A549 (cell line): ENCODE measurements around the gene POR.
"Not testable (repeated sequence)": the region's sequence is repeated elsewhere in the genome, so short reads cannot be mapped to it uniquely, and the experiment has no call there.

ENCODE experiments used
- CBX2 ChIP-seq: fragments of 200-600 bp; sonication (generic); IDR thresholded peaks from 2 replicates; pipeline ENCODE4 v1.6.1; 2016; ENCODE audit warnings: low read depth, mild to moderate bottlenecking, borderline replicate concordance
- EP300 ChIP-seq, 2 experiments: fragments of >200 bp; sonication (Bioruptor Twin); formaldehyde crosslinking; IDR thresholded peaks; 2 replicates in 1 of 2; 3 replicates in 1 of 2; pipeline ENCODE4 v1.6.1; 2016 to 2017
- JUN ChIP-seq, 2 experiments: fragments of >200 bp; sonication (Bioruptor Twin); formaldehyde crosslinking; IDR thresholded peaks; 2 replicates in 1 of 2; 3 replicates in 1 of 2; pipeline ENCODE4 v1.6.1; 2016 to 2017
- JUNB ChIP-seq: fragments of >200 bp; sonication (Bioruptor Twin); formaldehyde crosslinking; IDR thresholded peaks from 2 replicates; pipeline ENCODE4 v1.6.1; 2016
- MAZ ChIP-seq: fragments of 150-350 bp; IDR thresholded peaks from 2 replicates; pipeline ENCODE4 v1.6.1; 2014; ENCODE audit warnings: antibody characterized with exemption, low read depth, low read length, borderline replicate concordance
- POLR2A ChIP-seq: IDR thresholded peaks from 2 replicates; pipeline ENCODE4 v1.6.1; 2012; ENCODE audit warnings: mild to moderate bottlenecking, low read length
- RNF2 ChIP-seq: fragments of 200-600 bp; sonication (generic); IDR thresholded peaks from 2 replicates; pipeline ENCODE4 v1.6.1; 2016; ENCODE audit warnings: low read depth, mild to moderate bottlenecking, antibody characterized with exemption, moderate library complexity, borderline replicate concordance
- TF ChIP-seq, protein P1 (sequence below): IDR thresholded peaks from 2 replicates; pipeline ENCODE4 v1.6.1; 2012
- TF ChIP-seq, protein P2 (sequence below): fragments of >200 bp; sonication (Bioruptor Twin); formaldehyde crosslinking; IDR thresholded peaks from 3 replicates; pipeline ENCODE4 v1.5.1; 2016
- TF ChIP-seq, protein P3 (sequence below): fragments of 200-600 bp; sonication (generic); IDR thresholded peaks from 2 replicates; pipeline ENCODE4 v1.6.1; 2016; ENCODE audit warnings: antibody characterized with exemption, mild to moderate bottlenecking, moderate library complexity

DNA sequence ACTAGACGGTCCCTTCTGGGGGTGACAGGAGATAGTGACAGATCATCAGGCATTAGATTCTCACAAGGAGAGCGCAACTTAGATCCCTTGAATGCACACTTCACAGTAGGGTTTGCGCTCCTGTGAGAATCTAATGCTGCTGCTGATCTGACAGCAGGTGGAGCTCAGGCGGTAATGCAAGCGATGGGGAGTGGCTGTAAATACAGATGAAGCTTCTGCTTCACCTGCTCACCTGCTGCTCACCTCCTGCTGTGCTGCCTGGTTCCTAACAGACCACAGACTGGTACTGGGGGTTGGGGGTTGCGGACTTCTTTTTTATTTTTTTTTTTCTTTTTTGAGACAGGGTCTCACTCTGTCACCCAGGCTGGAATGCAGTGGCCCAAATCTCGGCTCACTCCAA lies 114.7 kb downstream of the POR start:
- TF ChIP-seq POLR2A; CBX2; MAZ; JUN (IDR thresholded peaks at IDR 0.05); JUNB; EP300 (IDR thresholded peaks at IDR 0.05); RNF2: not testable (repeated sequence)
- TF ChIP-seq, protein P1, sequence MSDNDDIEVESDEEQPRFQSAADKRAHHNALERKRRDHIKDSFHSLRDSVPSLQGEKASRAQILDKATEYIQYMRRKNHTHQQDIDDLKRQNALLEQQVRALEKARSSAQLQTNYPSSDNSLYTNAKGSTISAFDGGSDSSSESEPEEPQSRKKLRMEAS = not testable (repeated sequence)
- TF ChIP-seq, protein P2, sequence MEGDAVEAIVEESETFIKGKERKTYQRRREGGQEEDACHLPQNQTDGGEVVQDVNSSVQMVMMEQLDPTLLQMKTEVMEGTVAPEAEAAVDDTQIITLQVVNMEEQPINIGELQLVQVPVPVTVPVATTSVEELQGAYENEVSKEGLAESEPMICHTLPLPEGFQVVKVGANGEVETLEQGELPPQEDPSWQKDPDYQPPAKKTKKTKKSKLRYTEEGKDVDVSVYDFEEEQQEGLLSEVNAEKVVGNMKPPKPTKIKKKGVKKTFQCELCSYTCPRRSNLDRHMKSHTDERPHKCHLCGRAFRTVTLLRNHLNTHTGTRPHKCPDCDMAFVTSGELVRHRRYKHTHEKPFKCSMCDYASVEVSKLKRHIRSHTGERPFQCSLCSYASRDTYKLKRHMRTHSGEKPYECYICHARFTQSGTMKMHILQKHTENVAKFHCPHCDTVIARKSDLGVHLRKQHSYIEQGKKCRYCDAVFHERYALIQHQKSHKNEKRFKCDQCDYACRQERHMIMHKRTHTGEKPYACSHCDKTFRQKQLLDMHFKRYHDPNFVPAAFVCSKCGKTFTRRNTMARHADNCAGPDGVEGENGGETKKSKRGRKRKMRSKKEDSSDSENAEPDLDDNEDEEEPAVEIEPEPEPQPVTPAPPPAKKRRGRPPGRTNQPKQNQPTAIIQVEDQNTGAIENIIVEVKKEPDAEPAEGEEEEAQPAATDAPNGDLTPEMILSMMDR = not testable (repeated sequence)
- TF ChIP-seq, protein P3, sequence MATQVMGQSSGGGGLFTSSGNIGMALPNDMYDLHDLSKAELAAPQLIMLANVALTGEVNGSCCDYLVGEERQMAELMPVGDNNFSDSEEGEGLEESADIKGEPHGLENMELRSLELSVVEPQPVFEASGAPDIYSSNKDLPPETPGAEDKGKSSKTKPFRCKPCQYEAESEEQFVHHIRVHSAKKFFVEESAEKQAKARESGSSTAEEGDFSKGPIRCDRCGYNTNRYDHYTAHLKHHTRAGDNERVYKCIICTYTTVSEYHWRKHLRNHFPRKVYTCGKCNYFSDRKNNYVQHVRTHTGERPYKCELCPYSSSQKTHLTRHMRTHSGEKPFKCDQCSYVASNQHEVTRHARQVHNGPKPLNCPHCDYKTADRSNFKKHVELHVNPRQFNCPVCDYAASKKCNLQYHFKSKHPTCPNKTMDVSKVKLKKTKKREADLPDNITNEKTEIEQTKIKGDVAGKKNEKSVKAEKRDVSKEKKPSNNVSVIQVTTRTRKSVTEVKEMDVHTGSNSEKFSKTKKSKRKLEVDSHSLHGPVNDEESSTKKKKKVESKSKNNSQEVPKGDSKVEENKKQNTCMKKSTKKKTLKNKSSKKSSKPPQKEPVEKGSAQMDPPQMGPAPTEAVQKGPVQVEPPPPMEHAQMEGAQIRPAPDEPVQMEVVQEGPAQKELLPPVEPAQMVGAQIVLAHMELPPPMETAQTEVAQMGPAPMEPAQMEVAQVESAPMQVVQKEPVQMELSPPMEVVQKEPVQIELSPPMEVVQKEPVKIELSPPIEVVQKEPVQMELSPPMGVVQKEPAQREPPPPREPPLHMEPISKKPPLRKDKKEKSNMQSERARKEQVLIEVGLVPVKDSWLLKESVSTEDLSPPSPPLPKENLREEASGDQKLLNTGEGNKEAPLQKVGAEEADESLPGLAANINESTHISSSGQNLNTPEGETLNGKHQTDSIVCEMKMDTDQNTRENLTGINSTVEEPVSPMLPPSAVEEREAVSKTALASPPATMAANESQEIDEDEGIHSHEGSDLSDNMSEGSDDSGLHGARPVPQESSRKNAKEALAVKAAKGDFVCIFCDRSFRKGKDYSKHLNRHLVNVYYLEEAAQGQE = not testable (repeated sequence)
